Measurements from ENCODE around the gene FBXO15. TPM values are rescaled to one million over a fixed set of nuclear protein-coding genes. Genes with fewer than 3 reads are reported as not detected.
A peak's percentile ranks its signal among the peaks of the same experiment; 100 is the strongest.

Gene FBXO15
- total RNA-seq, 1 donor from 2014 or later: 3.1 TPM

DNA sequence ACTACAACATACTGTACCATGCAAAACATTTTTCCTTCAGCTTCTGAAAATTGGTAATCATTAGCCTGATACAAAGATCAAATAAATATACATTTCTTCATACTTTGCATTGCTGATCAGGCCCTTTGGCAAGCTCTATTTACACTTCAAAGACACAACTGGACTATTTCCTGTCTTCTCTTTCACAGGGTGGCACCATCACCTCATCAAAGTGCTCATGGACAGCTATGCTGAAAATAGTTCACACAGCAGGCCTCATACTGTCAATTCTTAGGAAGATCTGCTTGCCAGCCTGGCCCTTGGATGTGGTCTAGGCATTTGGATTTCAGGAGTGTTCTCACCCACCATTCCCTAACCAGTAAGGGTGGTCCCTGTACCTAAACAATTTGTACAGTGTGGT, 33.9 kb downstream of the FBXO15 start:
- DNase-seq: no peak

DNA sequence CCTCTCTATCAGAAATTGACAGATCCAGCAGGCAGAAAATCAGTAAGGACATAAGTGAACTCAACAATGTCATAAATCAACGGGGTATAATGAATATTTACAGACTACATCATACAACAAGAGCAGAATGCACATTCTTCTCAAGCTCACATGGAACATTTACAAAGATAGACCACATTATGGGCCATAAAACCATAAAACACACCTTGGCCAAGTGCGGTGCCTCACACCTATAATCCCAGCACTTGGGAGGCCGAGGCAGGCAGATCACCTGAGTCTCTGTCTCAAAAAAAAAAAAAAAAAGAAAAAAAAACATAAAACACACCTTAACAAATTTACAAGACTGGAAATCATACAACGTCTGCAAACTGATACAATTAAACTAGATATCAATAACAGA, 36.7 kb downstream of the FBXO15 start:
- DNase-seq: no peak

- DNase-seq: no peak
Measured at GRCh38 chr18:74110149-74110548, 37.5 kb downstream of the FBXO15 start.

- no peak for DNase-seq
Measured at GRCh38 chr18:74108460-74108859, 39.2 kb downstream of the FBXO15 start.

DNA sequence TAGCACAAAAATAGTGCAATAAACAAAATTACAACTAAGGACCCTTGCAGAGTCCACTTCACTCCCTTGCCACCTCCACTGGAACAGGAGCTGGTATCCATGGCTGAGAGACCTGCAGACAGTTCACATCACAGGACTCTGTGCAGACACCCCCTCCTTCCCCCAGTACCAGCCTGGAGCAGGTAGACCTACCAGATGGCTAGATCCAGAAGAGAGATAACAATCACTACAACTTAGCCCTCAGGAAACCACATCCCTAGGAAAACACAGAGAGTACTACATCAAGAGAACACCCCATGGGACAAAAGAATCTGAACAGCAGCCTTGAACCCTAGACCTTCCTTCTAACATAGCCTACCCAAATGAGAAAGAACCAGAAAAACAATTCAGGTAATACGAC, 49.8 kb downstream of the FBXO15 start:
- no peak for DNase-seq

GRCh38 chr18:74092922-74093321, 54.7 kb downstream of the FBXO15 start:
- DNase-seq: no peak

GRCh38 chr18:74084184-74084855, 63.3 kb downstream of the FBXO15 start:
- DNase-seq: no peak

- DNase-seq: no peak
Measured at GRCh38 chr18:74083557-74083952, 64.1 kb downstream of the FBXO15 start.

- no peak for DNase-seq
Measured at GRCh38 chr18:74082742-74083556, 64.7 kb downstream of the FBXO15 start.

GRCh38 chr18:74081966-74082741, 65.5 kb downstream of the FBXO15 start:
- peak; percentile 35 for DNase-seq

- DNase-seq: no peak
Measured at GRCh38 chr18:74078257-74078656, 69.4 kb downstream of the FBXO15 start.

DNA sequence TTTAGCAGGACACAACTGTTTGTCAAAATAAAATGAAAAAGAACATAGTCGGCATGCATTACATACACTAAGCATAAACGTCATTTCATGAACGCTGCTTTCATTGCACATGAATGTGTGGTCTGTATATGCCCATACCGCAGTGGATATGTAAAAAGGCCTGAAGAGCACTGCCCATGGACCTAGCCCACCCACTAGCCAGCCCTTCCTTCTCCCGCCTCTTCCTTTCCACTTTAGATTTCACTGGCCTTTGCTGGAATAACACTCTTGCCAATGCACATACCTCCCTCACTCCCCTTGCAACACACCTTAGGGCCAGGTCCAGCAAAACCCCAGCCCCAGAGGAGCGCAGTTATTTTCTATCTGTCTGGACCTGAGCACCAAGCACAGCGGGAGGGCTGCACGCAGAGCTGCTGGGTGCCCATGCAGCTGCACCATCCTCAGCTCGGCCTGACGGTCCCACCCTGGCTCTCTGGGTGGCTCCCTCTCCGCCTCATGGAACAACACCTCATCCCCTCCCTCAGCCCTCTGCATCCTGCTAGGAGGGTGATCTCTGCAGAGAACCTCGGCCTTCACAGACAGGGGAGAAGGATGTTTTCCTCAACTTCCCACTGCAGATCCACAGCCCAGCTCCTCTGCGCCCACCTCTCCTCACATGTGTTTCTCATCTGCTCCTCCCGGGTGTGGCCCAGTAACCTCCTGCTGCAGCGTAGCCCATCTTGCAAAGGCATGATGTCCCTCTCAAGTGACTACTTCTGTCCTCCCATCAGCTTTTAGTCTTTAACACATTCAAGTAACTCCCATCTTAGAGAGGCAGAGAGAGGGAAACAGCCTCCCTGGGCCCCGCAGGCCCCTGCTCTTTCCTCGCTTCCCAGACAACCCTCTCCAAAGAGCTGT, 72.7 kb downstream of the FBXO15 start:
- no peak for DNase-seq

GRCh38 chr18:74073957-74074667, 73.5 kb downstream of the FBXO15 start:
- no peak for DNase-seq

DNA sequence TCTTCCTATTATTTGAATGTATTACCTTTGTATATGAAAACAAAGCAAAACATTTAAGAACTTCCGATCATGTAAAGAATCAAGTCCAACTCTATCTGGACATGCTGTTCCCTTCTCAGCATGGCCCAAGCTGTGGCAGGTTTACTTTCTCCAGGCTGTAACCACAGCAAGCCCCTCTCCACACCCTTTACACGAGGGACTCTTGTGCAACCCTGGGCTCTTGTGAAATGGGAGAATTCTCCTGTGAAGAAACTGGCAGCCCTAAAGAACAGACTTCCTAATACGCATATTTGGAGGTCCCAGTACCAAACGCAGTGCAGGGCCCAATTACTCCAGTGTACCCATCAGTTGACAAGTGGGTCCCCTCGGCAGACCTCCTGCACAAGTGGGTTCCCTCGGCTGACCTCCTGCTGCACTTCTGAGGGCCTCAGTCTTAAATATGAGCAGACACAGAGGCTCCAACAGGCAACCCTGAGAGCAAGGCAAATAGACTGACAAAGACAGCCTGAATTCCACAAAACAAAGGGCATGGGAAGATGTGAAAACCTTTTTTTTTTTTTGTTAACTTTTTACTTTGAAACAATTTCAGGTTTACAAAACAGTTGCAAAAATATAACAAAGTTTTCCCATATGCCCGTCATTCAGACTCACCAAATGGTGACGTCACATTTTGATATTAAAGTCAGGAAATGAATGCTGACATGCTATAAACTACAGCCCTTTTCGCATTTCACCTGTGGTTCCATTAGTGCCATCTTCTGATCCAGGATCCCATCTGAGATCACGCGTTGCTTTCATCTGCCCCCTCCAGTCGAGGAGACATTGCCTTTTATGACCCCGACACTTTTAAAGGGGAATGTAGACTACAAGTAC, 78.2 kb downstream of the FBXO15 start:
- no peak for DNase-seq

GRCh38 chr18:74068296-74068695, 79.3 kb downstream of the FBXO15 start:
- DNase-seq: no peak

- DNase-seq: no peak
Measured at GRCh38 chr18:74066018-74066417, 81.6 kb downstream of the FBXO15 start.

DNA sequence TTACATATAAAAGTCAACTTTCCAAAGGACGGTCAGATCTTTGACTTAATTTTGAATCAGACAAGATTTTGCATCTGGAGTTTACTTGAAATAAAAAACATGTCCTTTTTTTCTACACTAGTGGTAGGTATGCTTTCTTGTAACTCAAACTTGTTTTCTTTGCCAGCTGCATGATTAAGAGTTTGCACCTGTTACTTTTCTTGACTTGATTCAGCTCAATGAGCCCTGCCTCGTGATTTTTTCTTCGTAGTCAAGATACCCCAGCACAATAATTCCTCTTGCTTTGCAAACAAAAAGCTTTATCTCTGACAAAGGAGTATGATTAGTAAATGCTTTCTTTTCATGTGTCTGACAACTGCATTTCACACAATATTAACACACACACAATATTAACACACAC, 82.3 kb downstream of the FBXO15 start:
- DNase-seq: no peak

- DNase-seq: peak; percentile 32
Measured at GRCh38 chr18:74064510-74064909, 83.1 kb downstream of the FBXO15 start.

GRCh38 chr18:74063557-74063956, 84.1 kb downstream of the FBXO15 start:
- DNase-seq: no peak

DNA sequence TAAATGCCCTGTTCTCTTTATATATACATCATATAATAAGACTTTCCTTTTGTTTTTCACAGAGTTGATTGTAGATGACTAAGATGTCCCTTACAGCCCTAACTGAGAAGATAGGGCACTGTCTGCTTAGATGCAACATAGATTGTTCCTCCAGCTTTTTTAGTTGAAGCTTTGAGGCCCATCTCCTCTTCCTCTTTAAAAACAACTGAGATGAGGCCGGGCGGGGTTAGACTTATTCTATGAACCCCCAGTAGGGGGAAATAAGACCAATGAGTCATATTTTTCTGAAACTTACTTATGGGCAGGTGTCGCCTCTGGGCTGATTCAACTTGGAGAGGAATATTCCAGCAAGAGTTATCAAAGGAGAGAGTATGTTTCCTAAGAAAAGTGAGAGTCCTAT, 84.6 kb downstream of the FBXO15 start:
- no peak for DNase-seq
